WI38 (cell line): Measurements from ENCODE around the gene MAG.

Source experiments
- H3K4me3 ChIP-seq: 2 replicates; pipeline ENCODE4 v1.5.1; 2011; ENCODE audit warnings: low read depth, mild to moderate bottlenecking, control low read depth, low read length
- CTCF ChIP-seq: IDR thresholded peaks from 2 replicates; pipeline ENCODE4 v1.5.1; 2012; ENCODE audit warnings: low read depth, mild to moderate bottlenecking, control low read depth, low read length

Gene MAG

GRCh38 chr19:35294328-35294727 lies 2.4 kb downstream of the MAG start:
- no peak for TF ChIP-seq CTCF
- H3K4me3 ChIP-seq: no peak overlapping the region

GRCh38 chr19:35294859-35295791 lies 3.2 kb downstream of the MAG start:
- TF ChIP-seq CTCF: no peak
- H3K4me3 ChIP-seq: no peak overlapping the region

GRCh38 chr19:35295792-35296462 lies 4.0 kb downstream of the MAG start:
- no peak overlapping the region for H3K4me3 ChIP-seq
- TF ChIP-seq CTCF: no peak

- TF ChIP-seq CTCF: no peak
- no peak overlapping the region for H3K4me3 ChIP-seq
Observed at GRCh38 chr19:35296644-35297514, 4.9 kb downstream of the MAG start.

GRCh38 chr19:35297515-35297848 lies 5.5 kb downstream of the MAG start:
- no peak overlapping the region for H3K4me3 ChIP-seq
- TF ChIP-seq CTCF: no peak

- TF ChIP-seq CTCF: no peak
Observed at GRCh38 chr19:35297922-35298321, 6.0 kb downstream of the MAG start.

More at GRCh38 chr19:35297922-35298321, 6.0 kb downstream of the MAG start:
- H3K4me3 ChIP-seq: no peak overlapping the region
